K562 (cell line): ENCODE data around the gene SLC5A2. TPM values are rescaled to one million over a fixed set of nuclear protein-coding genes. Genes with fewer than 3 reads are reported as not detected.

Experiments used
- ATF2 ChIP-seq: sonication (generic); formaldehyde crosslinking; IDR thresholded peaks from 2 replicates; pipeline ENCODE4 v1.8.1; 2022; ENCODE audit warnings: missing genetic modification reagents
- CBFB ChIP-seq: sonication (generic); formaldehyde crosslinking; IDR thresholded peaks from 2 replicates; pipeline ENCODE4 v1.4.0; 2020; ENCODE audit warnings: mild to moderate bottlenecking, missing genetic modification reagents
- CREM ChIP-seq: IDR thresholded peaks from 2 replicates; pipeline ENCODE4 v1.6.1; 2014; ENCODE audit warnings: antibody characterized with exemption, low read depth
- HMG20A ChIP-seq: fragments of 450-650 bp; formaldehyde crosslinking; conservative IDR thresholded peaks from 2 replicates; pipeline ENCODE4 v1.4.0; 2020; ENCODE audit warnings: mild to moderate bottlenecking, mixed read lengths
- HOMEZ ChIP-seq: fragments of 250-450 bp; sonication (Bioruptor Pico); IDR thresholded peaks from 2 replicates; pipeline ENCODE4 v1.4.0; 2020; ENCODE audit warnings: mild to moderate bottlenecking, moderate library complexity
- MLX ChIP-seq, 2 experiments: fragments of 450-650 bp in 1 of 2; sonication (generic) in 1 of 2; formaldehyde crosslinking; conservative IDR thresholded peaks; 2 replicates each; pipeline versions ENCODE4 v1.4.0 to v1.8.1; 2020 to 2022; ENCODE audit warnings: mild to moderate bottlenecking in 1 of 2, missing genetic modification reagents in 1 of 2
- MYNN ChIP-seq, 2 experiments: sonication (generic); formaldehyde crosslinking in 1 of 2; IDR thresholded peaks; 2 replicates each; pipeline versions ENCODE4 v1.5.0 to v1.6.1; 2016 to 2020; ENCODE audit warnings: antibody characterized with exemption in 1 of 2, missing genetic modification reagents in 1 of 2
- NCOR1 ChIP-seq: fragments of 450-650 bp; IDR thresholded peaks from 2 replicates; pipeline ENCODE4 v1.6.1; 2016; ENCODE audit warnings: mild to moderate bottlenecking, moderate library complexity
- RBM39 ChIP-seq: fragments of 200-400 bp; formaldehyde crosslinking; optimal IDR thresholded peaks from 2 replicates; pipeline ENCODE3; 2018; ENCODE audit warnings: low read depth, low read length
- SFPQ ChIP-seq: fragments of 200-400 bp; formaldehyde crosslinking; IDR thresholded peaks from 2 replicates; pipeline ENCODE4 v1.6.1; 2017; ENCODE audit warnings: mild to moderate bottlenecking, low read depth, low read length, moderate library complexity
- ZNF212 ChIP-seq: fragments of 450-650 bp; formaldehyde crosslinking; IDR thresholded peaks from 2 replicates; pipeline ENCODE4 v1.4.0; 2020; ENCODE audit warnings: mild to moderate bottlenecking
- ZNF41 ChIP-seq: fragments of 250-450 bp; sonication (Bioruptor Pico); conservative IDR thresholded peaks from 2 replicates; pipeline ENCODE4 v1.4.0; 2020; ENCODE audit warnings: mild to moderate bottlenecking
- ZNF444 ChIP-seq: fragments of 250-450 bp; sonication (Bioruptor Pico); IDR thresholded peaks from 2 replicates; pipeline ENCODE4 v1.4.0; 2020; ENCODE audit warnings: mild to moderate bottlenecking, moderate library complexity
- polyA plus RNA-seq, 8 experiments: library from polyadenylated mRNA; depleted of rRNA in 4 of 8; stranded (reverse) in 5 of 8; unstranded in 3 of 8; fragments of >200 nt; fragmentation: Nextera tagmentation in 2 of 8; fragmentation: Illumina TruSeq in 1 of 8; extraction: Ambion mirVana in 2 of 8; extraction: Trizol in 1 of 8; gene quantifications; 2 replicates each; pipeline versions ENCODE4 v1.2.1 to v1.2.3, GENCODE V29; 2011 to 2014; ENCODE audit warnings: inconsistent platforms in 1 of 8, missing spikeins in 1 of 8
- total RNA-seq, 7 experiments: library from RNA; depleted of rRNA in 6 of 7; stranded (reverse); fragments of >200 nt in 6 of 7; fragmentation: Illumina TruSeq in 2 of 7; extraction: Trizol in 2 of 7; gene quantifications; 2 replicates each; pipeline versions ENCODE4 v1.2.1 to v1.2.3, GENCODE V29; 2011 to 2021; ENCODE audit warnings: low replicate concordance in 1 of 7

SLC5A2 gene
- total and polyA plus RNA-seq, 9 of the 15 experiments (the other 6 are each of a cell fraction or from before 2014, with no cell fraction given) = 0.07 to 2.7 (median 2.2) TPM; not detected in 6

GRCh38 chr16:31453255-31454204 is 29.4 kb upstream of the SLC5A2 start (continued):
- TF ChIP-seq HOMEZ (CRISPR knock-in tag) = no peak
- no peak for TF ChIP-seq ZNF444
- TF ChIP-seq CBFB (CRISPR knock-in tag) = no peak
- TF ChIP-seq ZNF41 (CRISPR knock-in tag) = no peak
- TF ChIP-seq NCOR1 = peak; percentile 34; the same call in 1 of the 2 replicates
- TF ChIP-seq RBM39 = no peak
- no peak for TF ChIP-seq MYNN (IDR thresholded peaks at IDR 0.05)
- TF ChIP-seq MYNN (CRISPR knock-in tag; IDR thresholded peaks at IDR 0.05) = no peak
- TF ChIP-seq CREM = 0 out of 2 replicates have a peak, but pooled peaks have one; percentile 33
- no peak for TF ChIP-seq HMG20A (CRISPR knock-in tag)
- TF ChIP-seq MLX (CRISPR knock-in tag; conservative IDR thresholded peaks at IDR 0.05) = no peak
- no peak for TF ChIP-seq ZNF212 (CRISPR knock-in tag)
- peak; percentile 59; the same call in 1 of the 2 replicates for TF ChIP-seq ATF2 (CRISPR knock-in tag)
- TF ChIP-seq SFPQ = no peak
